T-cell (primary cell): Measurements from ENCODE around the gene WDR20. TPM values are rescaled to one million over a fixed set of nuclear protein-coding genes. Genes with fewer than 3 reads are reported as not detected.

Experiments used
- ATAC-seq, 4 experiments: fragments of 200-7000 bp in 3 of 4; fragments of 150-1000 bp in 1 of 4; cut with Tn5 transposase; replicated peaks in 1 of 4; 1 replicate in 3 of 4; 2 replicates in 1 of 4; pipeline ENCODE4 v1.10.0; 2021; ENCODE audit warnings: moderate library complexity in 3 of 4, mild to moderate bottlenecking in 2 of 4, moderate number of reproducible peaks in 1 of 4
- CTCF ChIA-PET, 2 donors: fragments of 300-600 bp; sonication (Branson Sonifier 250); formaldehyde crosslinking; loops; one replicate each; lab custom pipeline; 2022; ENCODE audit warnings: antibody characterized with exemption in 2 of 2; lab: Charles Lee
- POLR2A ChIA-PET, 2 donors: fragments of 300-600 bp; sonication (Branson Sonifier 250); formaldehyde crosslinking; loops; one replicate each; lab custom pipeline; 2022; ENCODE audit warnings: antibody characterized with exemption in 2 of 2; lab: Charles Lee
- DNase-seq, 35 experiments: peaks; one replicate each; pipeline versions ENCODE4 v3.0.0 to v3.0.0-alpha.2; 2013 to 2023
- H3K27ac ChIP-seq: one replicate; pipeline ENCODE4 v1.5.1; 2013; ENCODE audit warnings: low read length
- H3K27me3 ChIP-seq, 2 experiments: replicated peaks in 1 of 2; 1 replicate in 1 of 2; 2 replicates in 1 of 2; pipeline versions ENCODE4 v1.6.1 to v1.7.0; 2013; ENCODE audit warnings: low read length in 1 of 2, mixed read lengths in 1 of 2; ENCODE audit not compliant: control insufficient read depth in 2 of 2, insufficient read depth in 2 of 2; ENCODE audit errors: extremely low read depth in 1 of 2
- H3K36me3 ChIP-seq, 2 donors: 1 replicate in 1 of 2; 2 replicates in 1 of 2; pipeline versions ENCODE4 v1.6.1 to v1.7.0; 2013; ENCODE audit warnings: low read length in 1 of 2; ENCODE audit not compliant: control insufficient read depth in 2 of 2, insufficient read depth in 1 of 2; ENCODE audit errors: extremely low read depth in 1 of 2
- H3K4me1 ChIP-seq, 2 experiments: 1 replicate in 1 of 2; 2 replicates in 1 of 2; pipeline versions ENCODE4 v1.6.1 to v1.7.0; 2013; ENCODE audit warnings: low read length in 2 of 2, mixed read lengths in 1 of 2; ENCODE audit not compliant: insufficient read depth in 2 of 2, control insufficient read depth in 1 of 2; ENCODE audit errors: extremely low read depth in 1 of 2
- H3K4me3 ChIP-seq, 2 donors: 1 replicate in 1 of 2; 2 replicates in 1 of 2; pipeline versions ENCODE4 v1.5.1 to v1.7.0; 2013; ENCODE audit warnings: mild to moderate bottlenecking in 2 of 2, low read length in 1 of 2, moderate library complexity in 1 of 2; ENCODE audit not compliant: control insufficient read depth in 1 of 2; ENCODE audit errors: extremely low read depth in 1 of 2
- H3K9me3 ChIP-seq: 2 replicates; pipeline ENCODE4 v1.7.0; 2013
- H3K27ac Mint-ChIP-seq, 2 donors: one replicate each; pipeline ENCODE4 v1.8.0; 2020 to 2021; ENCODE audit warnings: mild to moderate bottlenecking in 2 of 2, mixed read lengths in 2 of 2
- H3K27me3 Mint-ChIP-seq, 2 donors: one replicate each; pipeline ENCODE4 v1.8.0; 2021 to 2022; ENCODE audit warnings: mixed read lengths in 2 of 2
- H3K36me3 Mint-ChIP-seq: one replicate; pipeline ENCODE4 v1.8.0; 2021; ENCODE audit warnings: mixed read lengths
- H3K4me1 Mint-ChIP-seq, 3 donors: one replicate each; pipeline ENCODE4 v1.8.0; 2020 to 2022; ENCODE audit warnings: mixed read lengths in 3 of 3, mild to moderate bottlenecking in 1 of 3
- H3K4me3 Mint-ChIP-seq, 3 donors: one replicate each; pipeline ENCODE4 v1.8.0; 2020 to 2022; ENCODE audit warnings: mild to moderate bottlenecking in 3 of 3, mixed read lengths in 3 of 3, moderate library complexity in 3 of 3
- H3K9me3 Mint-ChIP-seq, 3 donors: one replicate each; pipeline ENCODE4 v1.8.0; 2020 to 2022; ENCODE audit warnings: mixed read lengths in 3 of 3
- WGBS: methylation state at CpG from one replicate; pipeline ENCODE4 v1.1.5; 2013; ENCODE audit warnings: missing lambda C conversion rate; ENCODE audit not compliant: insufficient coverage; 5-methylcytosine and 5-hydroxymethylcytosine counted together
- total RNA-seq, 35 experiments: library from RNA in 6 of 35; stranded (reverse) in 6 of 35; fragments of 120-200 nt in 1 of 35; gene quantifications; one replicate each; pipeline versions ENCODE4 v1.2.1 to v1.2.4 and lab custom pipeline; 2013 to 2026

The WDR20 gene
- total RNA-seq, 5 donors from 2014 or later (not counting 1 experiment from before 2014, with no cell fraction given), result 38.9 to 53.1 (median 49.5) TPM

DNA sequence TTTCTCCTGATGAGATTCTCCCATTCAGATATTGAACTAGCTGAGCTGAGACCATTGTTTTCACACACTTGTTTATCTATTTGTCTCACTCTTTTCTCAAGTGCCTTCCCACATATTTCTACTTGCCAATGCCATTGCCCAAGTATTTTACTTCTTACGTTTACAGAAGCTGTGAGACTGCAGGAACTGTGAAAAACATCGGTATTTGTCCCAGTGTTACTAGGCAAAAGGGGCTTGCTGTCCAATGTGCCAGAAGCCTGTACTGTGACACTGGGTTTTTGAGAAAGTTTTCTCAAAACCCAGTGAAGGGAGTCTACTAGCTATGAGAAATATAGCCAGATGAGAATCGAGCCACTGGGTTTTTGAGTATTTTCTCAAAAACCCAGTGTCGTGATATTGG is 37.5 kb downstream of the WDR20 start:
- CTCF ChIA-PET, result interaction anchor here in 1 of 2 donors (0.6 kb wide), 1 partner anchor 1900 kb away, joined by 3 read pairs; no protein-coding TSS in a partner anchor
- no peaks in the 10 kb centered on the region for H3K27me3 Mint-ChIP-seq
- H3K4me3 Mint-ChIP-seq, result no peak overlapping the region
- H3K4me3 ChIP-seq, result no peak overlapping the region
- H3K27me3 ChIP-seq, result no peaks in the 10 kb centered on the region
- H3K36me3 Mint-ChIP-seq, result peaks cover 22% of the 10 kb centered on the region
- DNase-seq, result no peak
- H3K4me1 ChIP-seq, result no peaks in the 10 kb centered on the region
- POLR2A ChIA-PET, result no interaction called here
- H3K36me3 ChIP-seq, result no peaks in the 10 kb centered on the region
- H3K9me3 ChIP-seq, result no peaks in the 10 kb centered on the region
- peaks cover 57 to 62% (median 62%) of the 10 kb centered on the region in 3 donors for H3K4me1 Mint-ChIP-seq
- no peaks in the 10 kb centered on the region for H3K9me3 Mint-ChIP-seq
- H3K27ac ChIP-seq, result no peak overlapping the region
- WGBS, result 100% methylated on average over 3 of the region's 4 CpGs
- no peak for ATAC-seq
- H3K27ac Mint-ChIP-seq, result no peak overlapping the region

GRCh38 chr14:102178806-102179205 is 39.1 kb downstream of the WDR20 start:
- CTCF ChIA-PET, result no interaction called here
- H3K9me3 Mint-ChIP-seq, result no peaks in the 10 kb centered on the region
- H3K4me1 Mint-ChIP-seq, result peaks cover 69 to 78% (median 73%) of the 10 kb centered on the region in 3 donors
- Histone ChIP-seq H3K36me3 (no peaks in the 10 kb centered on the region), H3K9me3 (no peaks in the 10 kb centered on the region), H3K27ac (no peak overlapping the region), H3K4me3 (no peak overlapping the region), H3K27me3 (no peaks in the 10 kb centered on the region), H3K4me1 (no peaks in the 10 kb centered on the region)
- DNase-seq, result no peak
- no peak overlapping the region for H3K4me3 Mint-ChIP-seq
- H3K27ac Mint-ChIP-seq, result no peak overlapping the region
- no CpG with 5 or more reads among the region's 5 CpGs for WGBS
- H3K27me3 Mint-ChIP-seq, result no peaks in the 10 kb centered on the region
- H3K36me3 Mint-ChIP-seq, result peaks cover 19% of the 10 kb centered on the region
- POLR2A ChIA-PET, result no interaction called here
- no peak for ATAC-seq

- no peak for DNase-seq
- no peak overlapping the region for H3K27ac ChIP-seq
- H3K4me1 Mint-ChIP-seq, result peaks cover 75 to 82% (median 75%) of the 10 kb centered on the region in 3 donors
Observed at GRCh38 chr14:102180248-102180998, 40.7 kb downstream of the WDR20 start.

DNA sequence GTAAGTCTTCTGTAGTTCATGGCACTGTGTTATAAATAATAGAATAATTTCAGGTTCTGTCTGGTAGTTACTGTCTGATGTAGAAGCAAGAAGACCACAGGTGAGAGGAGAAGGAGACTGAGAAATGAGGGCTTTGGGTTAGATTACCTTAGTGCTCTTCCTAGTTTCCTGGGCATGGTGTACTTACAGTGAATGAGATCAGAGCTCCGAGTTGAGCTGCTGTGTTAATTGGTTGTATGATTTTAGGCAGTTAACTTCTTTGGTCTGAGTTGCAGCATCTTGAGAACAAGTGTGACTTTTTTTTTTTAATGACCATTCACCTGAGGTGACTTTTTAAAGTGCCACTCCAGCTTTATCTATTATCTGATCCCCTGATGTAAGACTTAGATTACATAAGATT is 41.5 kb downstream of the WDR20 start:
- DNase-seq (no peak), ATAC-seq (no peak)
- H3K36me3 Mint-ChIP-seq, result peaks cover 11% of the 10 kb centered on the region
- no peak overlapping the region for H3K27ac ChIP-seq
- H3K4me1 ChIP-seq, result peaks cover 0 to 4% of the 10 kb centered on the region in 2 experiments
- H3K27me3 Mint-ChIP-seq, result no peaks in the 10 kb centered on the region
- H3K9me3 Mint-ChIP-seq, result no peaks in the 10 kb centered on the region
- peaks cover 0 to 4% of the 10 kb centered on the region in 2 donors for H3K36me3 ChIP-seq
- H3K27me3 ChIP-seq, result no peaks in the 10 kb centered on the region
- no CpG with 5 or more reads among the region's 1 CpG for WGBS
- H3K4me3 ChIP-seq, result no peak overlapping the region
- no peak overlapping the region for H3K27ac Mint-ChIP-seq
- peaks cover 74 to 84% (median 77%) of the 10 kb centered on the region in 3 donors for H3K4me1 Mint-ChIP-seq
- CTCF ChIA-PET, result no interaction called here
- POLR2A ChIA-PET, result no interaction called here
- H3K4me3 Mint-ChIP-seq, result no peak overlapping the region
- H3K9me3 ChIP-seq, result no peaks in the 10 kb centered on the region

More at GRCh38 chr14:102180248-102180998, 40.7 kb downstream of the WDR20 start:
- Mint-ChIP-seq H3K27ac (no peak overlapping the region), H3K9me3 (no peaks in the 10 kb centered on the region), H3K36me3 (peaks cover 11% of the 10 kb centered on the region), H3K27me3 (no peaks in the 10 kb centered on the region), H3K4me3 (no peak overlapping the region)
- POLR2A ChIA-PET, result interaction anchor here (0.6 kb wide), 4 partner anchors 114 to 1164 kb away, joined by 3 to 8 read pairs (median 4); no protein-coding TSS in a partner anchor
- H3K4me1 ChIP-seq, result peaks cover 0 to 4% of the 10 kb centered on the region in 2 experiments
- H3K9me3 ChIP-seq, result no peaks in the 10 kb centered on the region
- 20% methylated on average over 1 of the region's 7 CpGs for WGBS
- no peak overlapping the region for H3K4me3 ChIP-seq
- peaks cover 0 to 4% of the 10 kb centered on the region in 2 donors for H3K36me3 ChIP-seq
- CTCF ChIA-PET, result no interaction called here
- H3K27me3 ChIP-seq, result no peaks in the 10 kb centered on the region
- ATAC-seq, result no peak

- no peak overlapping the region for H3K4me3 Mint-ChIP-seq
- Histone ChIP-seq H3K4me3 (no peak overlapping the region), H3K27me3 (no peaks in the 10 kb centered on the region), H3K4me1 (peaks cover 0 to 4% of the 10 kb centered on the region in 2 experiments), H3K9me3 (no peaks in the 10 kb centered on the region), H3K36me3 (peaks cover 0 to 4% of the 10 kb centered on the region in 2 donors), H3K27ac (no peak overlapping the region)
- no peak overlapping the region for H3K27ac Mint-ChIP-seq
- H3K27me3 Mint-ChIP-seq, result no peaks in the 10 kb centered on the region
- no peak for DNase-seq
- peaks cover 67 to 84% (median 78%) of the 10 kb centered on the region in 3 donors for H3K4me1 Mint-ChIP-seq
- H3K36me3 Mint-ChIP-seq, result peaks cover 11% of the 10 kb centered on the region
- no peaks in the 10 kb centered on the region for H3K9me3 Mint-ChIP-seq
- ChIA-PET CTCF (no interaction called here), POLR2A (interaction anchor here (0.5 to 0.6 kb wide), 2 partner anchors 313 to 1545 kb away, joined by 3 read pairs; no protein-coding TSS in a partner anchor)
- ATAC-seq, result no peak
Observed at GRCh38 chr14:102182190-102182589, 42.5 kb downstream of the WDR20 start.

GRCh38 chr14:102182936-102183619 is 43.4 kb downstream of the WDR20 start:
- CTCF ChIA-PET, result no interaction called here
- no peaks in the 10 kb centered on the region for H3K9me3 Mint-ChIP-seq

More at GRCh38 chr14:102182936-102183619, 43.4 kb downstream of the WDR20 start:
- Mint-ChIP-seq H3K27ac (no peak overlapping the region), H3K4me3 (no peak overlapping the region), H3K27me3 (no peaks in the 10 kb centered on the region), H3K36me3 (peaks cover 11% of the 10 kb centered on the region), H3K4me1 (peaks cover 64 to 84% (median 76%) of the 10 kb centered on the region in 3 donors)
- H3K27me3 ChIP-seq, result no peaks in the 10 kb centered on the region
- DNase-seq (no peak), ATAC-seq (no peak)
- H3K27ac ChIP-seq, result no peak overlapping the region
- peaks cover 0 to 4% of the 10 kb centered on the region in 2 donors for H3K36me3 ChIP-seq
- POLR2A ChIA-PET, result no interaction called here
- no peak overlapping the region for H3K4me3 ChIP-seq
- H3K4me1 ChIP-seq, result peaks cover 0 to 5% of the 10 kb centered on the region in 2 experiments
- 91% methylated on average over 5 of the region's 9 CpGs for WGBS
- no peaks in the 10 kb centered on the region for H3K9me3 ChIP-seq
